Vagina (tissue), 2 donors: Measurements from ENCODE around the gene RBPJL. TPM values are rescaled to one million over a fixed set of nuclear protein-coding genes. Genes with fewer than 3 reads are reported as not detected.

Experiments
- DNase-seq, 2 donors: peaks; one replicate each; pipeline ENCODE4 v3.0.0-alpha.2; 2017; ENCODE audit errors: extremely low spot score in 2 of 2
- H3K27ac ChIP-seq: fragments of 200-600 bp; sonication (generic); one replicate; pipeline ENCODE4 v1.5.1; 2019
- H3K27me3 ChIP-seq: fragments of 200-600 bp; sonication (generic); one replicate; pipeline ENCODE4 v1.5.1; 2019
- H3K36me3 ChIP-seq, 2 donors: fragments of 200-600 bp; sonication (generic); one replicate each; pipeline ENCODE4 v1.5.1; 2017 to 2019
- H3K4me1 ChIP-seq: fragments of 200-600 bp; sonication (generic); one replicate; pipeline ENCODE4 v1.5.1; 2019
- H3K4me3 ChIP-seq, 2 donors: fragments of 200-600 bp; sonication (generic); 1 replicate in 1 of 2; 2 replicates in 1 of 2; pipeline ENCODE4 v1.5.1; 2016 to 2019
- H3K9me3 ChIP-seq: fragments of 200-600 bp; sonication (generic); one replicate; pipeline ENCODE4 v1.5.1; 2019
- CTCF ChIP-seq, 3 experiments: fragments of 450-650 bp in 2 of 3; fragments of 200-600 bp in 1 of 3; sonication (generic) in 1 of 3; IDR thresholded peaks; one replicate each; pipeline ENCODE4 v1.5.1; 2017 to 2019; ENCODE audit warnings: antibody characterized with exemption in 3 of 3, mild to moderate bottlenecking in 2 of 3, moderate library complexity in 2 of 3
- POLR2A ChIP-seq, 2 donors: fragments of 450-650 bp; IDR thresholded peaks; one replicate each; pipeline ENCODE4 v1.6.1; 2017; ENCODE audit warnings: antibody characterized with exemption in 2 of 2, mild to moderate bottlenecking in 2 of 2, moderate library complexity in 2 of 2
- POLR2AphosphoS5 ChIP-seq, 2 donors: sonication (generic); formaldehyde crosslinking; IDR thresholded peaks; one replicate each; pipeline ENCODE4 v1.9.0; 2017; ENCODE audit warnings: antibody characterized with exemption in 2 of 2, mild to moderate bottlenecking in 2 of 2, low read depth in 1 of 2; ENCODE audit not compliant: insufficient read depth in 1 of 2
- intact Hi-C: fragments of 100-400 bp; cut with DNase I; formaldehyde crosslinking; loops from one replicate; pipeline ENCODE4 v1.15.1; 2023
- total RNA-seq: library from RNA; depleted of rRNA; stranded (reverse); fragments of >200 nt; gene quantifications from one replicate; pipeline ENCODE4 v1.2.3, GENCODE V29; 2016

The RBPJL gene
- total RNA-seq, 1 donor from 2014 or later, result not detected

- TF ChIP-seq CTCF (IDR thresholded peaks at IDR 0.05) (no peak), POLR2A (IDR thresholded peaks at IDR 0.05) (no peak)
- no peak for DNase-seq
- no peaks in the 10 kb centered on the region for H3K36me3 ChIP-seq
- no peak overlapping the region for H3K4me3 ChIP-seq
- no peaks in the 10 kb centered on the region for H3K9me3 ChIP-seq
- no peak overlapping the region for H3K27ac ChIP-seq
- intact Hi-C loops, result no loop called here
- H3K27me3 ChIP-seq, result no peaks in the 10 kb centered on the region
- no peaks in the 10 kb centered on the region for H3K4me1 ChIP-seq
These were observed 31.3 kb upstream of the RBPJL start for GRCh38 chr20:45275338-45275737.

DNA sequence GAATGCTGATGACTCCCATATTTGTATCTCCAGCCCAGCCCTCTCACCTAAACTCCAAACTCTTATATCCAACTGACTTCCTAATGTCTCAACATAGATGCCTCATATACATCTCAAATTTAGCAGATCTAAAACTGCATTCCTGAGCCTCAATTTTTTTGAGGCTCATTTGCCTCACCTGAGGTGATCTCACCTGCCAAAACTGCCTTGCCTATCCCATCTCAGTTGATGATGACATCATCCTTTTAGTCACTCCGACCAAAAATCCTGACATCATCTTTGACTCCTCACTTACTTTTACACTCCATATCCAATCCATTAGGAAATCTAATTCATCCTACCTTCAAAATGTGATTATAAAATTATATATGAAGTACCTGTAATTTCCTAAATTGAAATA is 26.6 kb upstream of the RBPJL start:
- H3K9me3 ChIP-seq, result no peaks in the 10 kb centered on the region

GRCh38 chr20:45282700-45283550 is 23.7 kb upstream of the RBPJL start:
- intact Hi-C loops, result no loop called here
- H3K27ac ChIP-seq, result no peak overlapping the region
- H3K27me3 ChIP-seq, result no peaks in the 10 kb centered on the region
- no peak overlapping the region for H3K4me3 ChIP-seq
- no peaks in the 10 kb centered on the region for H3K9me3 ChIP-seq
- no peaks in the 10 kb centered on the region for H3K36me3 ChIP-seq
- DNase-seq, result no peak
- TF ChIP-seq POLR2A (IDR thresholded peaks at IDR 0.05) (no peak), CTCF (IDR thresholded peaks at IDR 0.05) (no peak), POLR2AphosphoS5 (IDR thresholded peaks at IDR 0.05; ENCODE audit: insufficient read depth in 1 of 2, low read depth in 1 of 2) (no peak)
- no peaks in the 10 kb centered on the region for H3K4me1 ChIP-seq

More for the DNA sequence above, 26.6 kb upstream of the RBPJL start:
- Histone ChIP-seq H3K4me1 (no peaks in the 10 kb centered on the region), H3K36me3 (no peaks in the 10 kb centered on the region), H3K27me3 (no peaks in the 10 kb centered on the region), H3K4me3 (no peak overlapping the region), H3K27ac (no peak overlapping the region)
- TF ChIP-seq CTCF (IDR thresholded peaks at IDR 0.05) (no peak), POLR2A (IDR thresholded peaks at IDR 0.05) (no peak), POLR2AphosphoS5 (IDR thresholded peaks at IDR 0.05; ENCODE audit: insufficient read depth in 1 of 2, low read depth in 1 of 2) (no peak)
- intact Hi-C loops, result no loop called here
- no peak for DNase-seq

- TF ChIP-seq POLR2A (IDR thresholded peaks at IDR 0.05), result no peak
- peak in 1 of 2 donors; percentile 42 for TF ChIP-seq POLR2AphosphoS5 (IDR thresholded peaks at IDR 0.05; ENCODE audit: insufficient read depth in 1 of 2, low read depth in 1 of 2)
- TF ChIP-seq CTCF (IDR thresholded peaks at IDR 0.05), result no peak
- H3K27ac ChIP-seq, result no peak overlapping the region
- intact Hi-C loops, result no loop called here
- H3K27me3 ChIP-seq, result no peaks in the 10 kb centered on the region
- H3K36me3 ChIP-seq, result no peaks in the 10 kb centered on the region
- H3K9me3 ChIP-seq, result no peaks in the 10 kb centered on the region
- DNase-seq, result no peak
- no peak overlapping the region for H3K4me3 ChIP-seq
- H3K4me1 ChIP-seq, result no peaks in the 10 kb centered on the region
These were observed 23.0 kb upstream of the RBPJL start for GRCh38 chr20:45283551-45284057.

DNA sequence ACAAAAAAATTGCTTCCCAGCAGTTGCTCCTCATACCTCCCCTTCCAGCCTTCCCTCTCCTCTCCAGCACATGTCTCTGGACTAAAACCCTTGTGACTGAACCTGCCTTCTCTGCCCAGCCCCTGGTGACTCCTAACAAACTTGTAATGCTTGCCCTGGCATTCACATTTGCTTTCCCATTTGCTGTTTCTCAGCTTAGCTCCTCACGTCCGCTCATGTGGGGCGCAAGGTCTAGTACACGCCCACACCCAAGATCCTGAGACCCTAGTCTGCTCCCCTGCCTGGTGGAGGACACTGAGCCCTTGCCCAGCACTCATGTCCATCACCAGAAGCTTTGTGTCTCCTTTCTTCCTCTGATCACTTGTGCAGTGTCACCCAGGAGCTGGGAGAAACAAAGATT is 18.3 kb upstream of the RBPJL start:
- H3K4me1 ChIP-seq, result peaks cover 6% of the 10 kb centered on the region
- intact Hi-C loops, result no loop called here
- no peak for TF ChIP-seq POLR2A (IDR thresholded peaks at IDR 0.05)
- no peak for TF ChIP-seq CTCF (IDR thresholded peaks at IDR 0.05)
- TF ChIP-seq POLR2AphosphoS5 (IDR thresholded peaks at IDR 0.05; ENCODE audit: insufficient read depth in 1 of 2, low read depth in 1 of 2), result no peak
- H3K36me3 ChIP-seq, result no peaks in the 10 kb centered on the region
- H3K27ac ChIP-seq, result no peak overlapping the region
- H3K9me3 ChIP-seq, result no peaks in the 10 kb centered on the region
- no peak overlapping the region for H3K4me3 ChIP-seq
- no peaks in the 10 kb centered on the region for H3K27me3 ChIP-seq
- no peak for DNase-seq
